Neural cell (in vitro differentiated cells): ENCODE measurements around the gene TULP4. TPM values are rescaled to one million over a fixed set of nuclear protein-coding genes. Genes with fewer than 3 reads are reported as not detected.

Source experiments
- H2AFZ ChIP-seq: fragments of 200-600, 300-800 bp; sonication (generic), shearing (Covaris generic); 2 replicates; pipeline ENCODE4 v1.6.0; 2014; ENCODE audit warnings: low read depth, mild to moderate bottlenecking, antibody characterized with exemption, low read length, moderate library complexity
- H3F3A ChIP-seq: fragments of 200-600 bp; shearing (Covaris generic); 2 replicates; pipeline ENCODE4 v1.6.1; 2016; ENCODE audit warnings: mild to moderate bottlenecking, moderate library complexity, mixed read lengths, antibody characterized with exemption, low read length; ENCODE audit not compliant: insufficient read depth, poor library complexity, severe bottlenecking
- H3K27ac ChIP-seq: fragments of 200-600, 300-800 bp; sonication (generic), shearing (Covaris generic); 2 replicates; pipeline ENCODE4 v1.5.1; 2014; ENCODE audit warnings: mild to moderate bottlenecking, low read length, moderate library complexity
- H3K27me3 ChIP-seq: fragments of 300-800, 200-600 bp; sonication (generic), shearing (Covaris generic); 2 replicates; pipeline ENCODE4 v1.6.0; 2014; ENCODE audit warnings: mild to moderate bottlenecking, low read depth, low read length, moderate library complexity; ENCODE audit not compliant: insufficient read depth
- H3K36me3 ChIP-seq: fragments of 300-800, 200-600 bp; sonication (generic), shearing (Covaris generic); 2 replicates; pipeline ENCODE4 v1.5.1; 2014; ENCODE audit warnings: mild to moderate bottlenecking, antibody characterized with exemption, low read length, moderate library complexity; ENCODE audit not compliant: insufficient read depth
- H3K4me2 ChIP-seq: fragments of 300-800, 200-600 bp; sonication (generic), shearing (Covaris generic); 2 replicates; pipeline ENCODE4 v1.6.0; 2014; ENCODE audit warnings: mild to moderate bottlenecking, low read length
- H3K4me3 ChIP-seq: fragments of 300-800, 200-600 bp; sonication (generic), shearing (Covaris generic); 2 replicates; pipeline ENCODE4 v1.5.1; 2014; ENCODE audit warnings: mild to moderate bottlenecking, low read length, moderate library complexity
- H3K79me2 ChIP-seq: fragments of 200-600 bp; shearing (Covaris generic); replicated peaks from 2 replicates; pipeline ENCODE4 v1.6.0; 2014; ENCODE audit warnings: mild to moderate bottlenecking, low read length, moderate library complexity; ENCODE audit not compliant: insufficient read depth
- H3K9ac ChIP-seq: fragments of 300-800, 200-600 bp; sonication (generic), shearing (Covaris generic); 2 replicates; pipeline ENCODE4 v1.6.1; 2016; ENCODE audit warnings: mild to moderate bottlenecking, low read length, mixed read lengths
- H3K9me2 ChIP-seq: fragments of 200-600 bp; shearing (Covaris generic); 2 replicates; pipeline ENCODE4 v1.6.1; 2016; ENCODE audit warnings: mild to moderate bottlenecking, low read length, mixed read lengths; ENCODE audit not compliant: insufficient read depth
- H3K9me3 ChIP-seq: fragments of 200-600, 300-800 bp; sonication (generic), shearing (Covaris generic); 2 replicates; pipeline ENCODE4 v1.6.1; 2016; ENCODE audit warnings: mild to moderate bottlenecking, mixed run types, low read length, moderate library complexity, mixed read lengths
- H4K20me1 ChIP-seq: fragments of 200-600 bp; shearing (Covaris generic); 2 replicates; pipeline ENCODE4 v1.6.1; 2016; ENCODE audit warnings: mild to moderate bottlenecking, mixed run types; ENCODE audit not compliant: insufficient read depth
- CTCF ChIP-seq: fragments of 450-650 bp; IDR thresholded peaks from 2 replicates; pipeline ENCODE4 v1.5.1; 2014; ENCODE audit warnings: antibody characterized with exemption, mild to moderate bottlenecking, moderate library complexity; ENCODE audit not compliant: poor library complexity, severe bottlenecking
- EP300 ChIP-seq: fragments of 450-650 bp; conservative IDR thresholded peaks from 2 replicates; pipeline ENCODE4 v1.6.1; 2014; ENCODE audit warnings: antibody characterized with exemption, mild to moderate bottlenecking, moderate library complexity; ENCODE audit not compliant: poor library complexity, severe bottlenecking
- EZH2 ChIP-seq: fragments of 200-600, 300-800 bp; shearing (Covaris generic), sonication (generic); IDR thresholded peaks from 2 replicates; pipeline ENCODE4 v1.6.1; 2014; ENCODE audit warnings: antibody characterized with exemption, low read length, borderline replicate concordance, mild to moderate bottlenecking; ENCODE audit not compliant: insufficient read depth, poor library complexity, severe bottlenecking
- MXI1 ChIP-seq: fragments of 450-650 bp; conservative IDR thresholded peaks from 2 replicates; pipeline ENCODE4 v1.6.1; 2014; ENCODE audit warnings: antibody characterized with exemption, mild to moderate bottlenecking; ENCODE audit not compliant: poor library complexity, severe bottlenecking
- POLR2AphosphoS5 ChIP-seq: IDR thresholded peaks from 2 replicates; pipeline ENCODE4 v1.6.1; 2012
- RAD21 ChIP-seq: fragments of 450-650 bp; conservative IDR thresholded peaks from 2 replicates; pipeline ENCODE4 v1.6.1; 2014; ENCODE audit warnings: antibody characterized with exemption, mild to moderate bottlenecking, moderate library complexity
- REST ChIP-seq: IDR thresholded peaks from 2 replicates; pipeline ENCODE4 v1.6.1; 2012; ENCODE audit warnings: borderline replicate concordance
- SMC3 ChIP-seq: fragments of 450-650 bp; conservative IDR thresholded peaks from 2 replicates; pipeline ENCODE4 v1.6.1; 2014; ENCODE audit warnings: antibody characterized with exemption, mild to moderate bottlenecking, moderate library complexity; ENCODE audit not compliant: poor library complexity
- TAF1 ChIP-seq: IDR thresholded peaks from 2 replicates; pipeline ENCODE4 v1.6.1; 2012; ENCODE audit warnings: low read depth
- polyA plus RNA-seq: library from polyadenylated mRNA; depleted of rRNA; stranded (reverse); fragments of >200 nt; gene quantifications from 2 replicates; pipeline ENCODE4 v1.2.3, GENCODE V29; 2014

Gene TULP4
- polyA plus RNA-seq, 1 donor from 2014 or later: 30.6 TPM

GRCh38 chr6:158502263-158502950 lies 190.1 kb downstream of the TULP4 start:
- Histone ChIP-seq H3K9me2 (no peaks in the 10 kb centered on the region), H3K27me3 (no peaks in the 10 kb centered on the region), H3F3A (no peaks in the 10 kb centered on the region), H2AFZ (no peak overlapping the region), H3K9ac (no peak overlapping the region), H3K36me3 (peaks cover 11% of the 10 kb centered on the region), H3K4me3 (no peak overlapping the region), H3K9me3 (no peaks in the 10 kb centered on the region), H3K4me2 (no peak overlapping the region), H3K79me2 (no peaks in the 10 kb centered on the region), H4K20me1 (no peaks in the 10 kb centered on the region), H3K27ac (no peak overlapping the region)
- TF ChIP-seq MXI1: no peak
- TF ChIP-seq POLR2AphosphoS5: no peak
- TF ChIP-seq RAD21: no peak
- no peak for TF ChIP-seq EZH2
- no peak for TF ChIP-seq TAF1
- no peak for TF ChIP-seq CTCF
- no peak for TF ChIP-seq SMC3
- no peak for TF ChIP-seq REST
- TF ChIP-seq EP300: no peak

GRCh38 chr6:158503222-158503621 lies 191.0 kb downstream of the TULP4 start:
- no peak overlapping the region for H3K4me3 ChIP-seq
- no peaks in the 10 kb centered on the region for H3K9me2 ChIP-seq
- no peaks in the 10 kb centered on the region for H3K79me2 ChIP-seq
- no peak overlapping the region for H3K27ac ChIP-seq
- no peaks in the 10 kb centered on the region for H3K9me3 ChIP-seq
- no peaks in the 10 kb centered on the region for H3F3A ChIP-seq
- no peak overlapping the region for H3K9ac ChIP-seq
- H3K27me3 ChIP-seq: no peaks in the 10 kb centered on the region
- TF ChIP-seq EP300: no peak
- no peak for TF ChIP-seq REST
- no peak for TF ChIP-seq TAF1
- TF ChIP-seq MXI1: no peak
- no peak for TF ChIP-seq RAD21
- TF ChIP-seq CTCF: no peak
- no peak overlapping the region for H3K4me2 ChIP-seq
- peaks cover 11% of the 10 kb centered on the region for H3K36me3 ChIP-seq
- no peaks in the 10 kb centered on the region for H4K20me1 ChIP-seq
- no peak overlapping the region for H2AFZ ChIP-seq
